GM19397 (cell line): ENCODE measurements around the gene TNRC6B.
"Not testable (repeated sequence)": the region's sequence is repeated elsewhere in the genome, so short reads cannot be mapped to it uniquely, and the experiment has no call there.

Experiments used
- ATAC-seq: cut with Tn5 transposase; IDR thresholded peaks from one replicate; pipeline ENCODE4 v1.9.1; 2021; ENCODE audit warnings: mild to moderate bottlenecking, moderate library complexity; ENCODE audit not compliant: unreplicated experiment

TNRC6B gene

GRCh38 chr22:40346185-40347118 is 168.7 kb downstream of the TNRC6B start, which contains the start of gene ADSL:
Gene ADSL (plus strand): TSS chr22:40346500. CDS start chr22:40346559, 59 bp downstream.
- peak; percentile 88 for ATAC-seq

- ATAC-seq, result no peak
Observed at GRCh38 chr22:40347300-40347699, 169.6 kb downstream of the TNRC6B start.

- ATAC-seq, result no peak
Observed at GRCh38 chr22:40348025-40348658, 170.4 kb downstream of the TNRC6B start.

- ATAC-seq, result no peak
Observed at GRCh38 chr22:40352763-40353162, 175.0 kb downstream of the TNRC6B start.

- no peak for ATAC-seq
Observed at GRCh38 chr22:40361100-40361499, 183.4 kb downstream of the TNRC6B start.

- no peak for ATAC-seq
Observed at GRCh38 chr22:40363059-40363458, 185.3 kb downstream of the TNRC6B start.

GRCh38 chr22:40364431-40364830 is 186.7 kb downstream of the TNRC6B start:
- ATAC-seq, result no peak

GRCh38 chr22:40366068-40366467 is 188.3 kb downstream of the TNRC6B start:
- ATAC-seq, result no peak

GRCh38 chr22:40367342-40367741 is 189.6 kb downstream of the TNRC6B start:
- no peak for ATAC-seq

- no peak for ATAC-seq
Observed at GRCh38 chr22:40368016-40368415, 190.3 kb downstream of the TNRC6B start.

- ATAC-seq, result no peak
Observed at GRCh38 chr22:40368836-40369235, 191.1 kb downstream of the TNRC6B start.

GRCh38 chr22:40374567-40374966 is 196.8 kb downstream of the TNRC6B start:
- no peak for ATAC-seq

- ATAC-seq, result no peak
Observed at GRCh38 chr22:40376149-40376548, 198.4 kb downstream of the TNRC6B start.

- ATAC-seq, result no peak
Observed at GRCh38 chr22:40377931-40378330, 200.2 kb downstream of the TNRC6B start.

GRCh38 chr22:40378448-40378847 is 200.7 kb downstream of the TNRC6B start:
- ATAC-seq, result not testable (repeated sequence)

- no peak for ATAC-seq
Observed at GRCh38 chr22:40381461-40381860, 203.7 kb downstream of the TNRC6B start.

GRCh38 chr22:40383905-40384304 is 206.2 kb downstream of the TNRC6B start:
- ATAC-seq, result no peak

GRCh38 chr22:40385036-40385782 is 207.5 kb downstream of the TNRC6B start:
- no peak for ATAC-seq
